HG02870 (cell line): ENCODE data around the gene HOXC6.

Source experiments
- ATAC-seq: cut with Tn5 transposase; IDR thresholded peaks from one replicate; pipeline ENCODE4 v1.9.1; 2021; ENCODE audit warnings: mild to moderate bottlenecking, moderate library complexity; ENCODE audit not compliant: unreplicated experiment

Gene HOXC6

DNA sequence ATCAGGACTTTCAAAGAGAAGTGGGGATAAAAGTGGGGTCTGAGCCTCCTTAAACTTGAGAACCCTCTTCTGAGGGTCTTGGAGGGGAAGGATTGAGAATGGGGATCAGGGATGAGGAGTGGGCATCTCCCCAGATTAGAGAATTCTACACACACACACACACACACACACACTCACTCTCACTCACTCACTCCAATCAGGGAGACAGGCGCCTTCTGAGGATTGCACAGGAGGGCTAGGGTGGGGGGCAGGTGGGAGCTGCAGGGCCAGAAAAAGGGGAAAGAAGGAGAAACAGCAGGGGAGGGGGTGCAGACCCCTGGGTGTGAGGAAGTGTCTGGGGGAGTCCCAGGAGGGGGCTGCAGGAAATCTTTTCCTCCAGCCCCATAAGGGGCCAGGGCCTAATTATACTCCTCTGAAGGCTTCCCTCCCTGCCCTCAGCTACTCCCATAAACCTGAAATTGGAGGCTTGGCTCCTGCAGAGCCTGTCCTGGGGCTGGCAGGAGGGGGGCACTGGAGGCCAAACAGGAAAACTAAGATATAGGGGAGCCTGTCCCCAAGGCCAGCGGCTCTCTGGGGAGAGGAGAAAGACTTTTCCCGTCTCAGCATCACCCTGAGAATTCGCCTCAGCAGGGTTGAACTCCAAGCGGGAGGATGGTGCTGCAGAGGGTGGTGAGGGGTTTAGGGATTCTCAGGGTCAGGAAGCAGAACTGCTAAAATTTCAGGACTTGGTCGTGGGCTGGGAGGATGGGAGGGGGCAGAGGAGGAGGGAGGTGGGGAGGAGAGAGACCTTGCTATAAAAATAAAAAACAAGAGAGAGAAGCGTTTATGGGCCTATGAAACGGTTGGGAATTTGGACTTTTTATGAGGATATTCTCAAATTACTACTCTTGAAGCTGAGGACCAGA lies 26.7 kb upstream of the HOXC6 start:
- ATAC-seq, result no peak

- no peak for ATAC-seq
These were observed 25.8 kb upstream of the HOXC6 start for GRCh38 chr12:54002278-54002914.

DNA sequence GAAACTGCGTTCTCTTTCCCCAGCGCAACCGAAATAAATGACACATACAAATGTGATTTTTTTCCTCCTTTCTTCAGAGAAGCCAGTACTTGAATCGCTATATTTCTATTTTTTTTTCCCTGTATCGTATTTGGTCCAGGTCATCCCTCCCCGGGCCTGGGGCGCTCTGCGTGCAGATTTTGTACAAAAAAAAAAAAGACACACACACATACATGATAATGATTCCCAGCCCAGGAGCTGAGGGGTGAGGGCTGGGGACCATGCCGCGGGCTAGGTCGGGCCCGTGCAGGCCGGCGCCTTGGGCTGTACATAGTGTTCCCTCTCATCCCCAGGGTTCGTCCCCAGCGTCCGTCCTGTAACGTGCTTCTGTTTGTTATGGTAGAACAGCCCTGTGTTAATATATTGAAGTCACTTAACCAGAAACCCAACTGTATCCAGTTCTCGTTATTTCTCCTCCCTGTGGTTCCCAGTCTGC lies 25.3 kb upstream of the HOXC6 start:
- no peak for ATAC-seq

- ATAC-seq, result no peak
These were observed 24.6 kb upstream of the HOXC6 start for GRCh38 chr12:54003625-54004024.

- ATAC-seq, result no peak
These were observed 24.0 kb upstream of the HOXC6 start for GRCh38 chr12:54004063-54004840.

DNA sequence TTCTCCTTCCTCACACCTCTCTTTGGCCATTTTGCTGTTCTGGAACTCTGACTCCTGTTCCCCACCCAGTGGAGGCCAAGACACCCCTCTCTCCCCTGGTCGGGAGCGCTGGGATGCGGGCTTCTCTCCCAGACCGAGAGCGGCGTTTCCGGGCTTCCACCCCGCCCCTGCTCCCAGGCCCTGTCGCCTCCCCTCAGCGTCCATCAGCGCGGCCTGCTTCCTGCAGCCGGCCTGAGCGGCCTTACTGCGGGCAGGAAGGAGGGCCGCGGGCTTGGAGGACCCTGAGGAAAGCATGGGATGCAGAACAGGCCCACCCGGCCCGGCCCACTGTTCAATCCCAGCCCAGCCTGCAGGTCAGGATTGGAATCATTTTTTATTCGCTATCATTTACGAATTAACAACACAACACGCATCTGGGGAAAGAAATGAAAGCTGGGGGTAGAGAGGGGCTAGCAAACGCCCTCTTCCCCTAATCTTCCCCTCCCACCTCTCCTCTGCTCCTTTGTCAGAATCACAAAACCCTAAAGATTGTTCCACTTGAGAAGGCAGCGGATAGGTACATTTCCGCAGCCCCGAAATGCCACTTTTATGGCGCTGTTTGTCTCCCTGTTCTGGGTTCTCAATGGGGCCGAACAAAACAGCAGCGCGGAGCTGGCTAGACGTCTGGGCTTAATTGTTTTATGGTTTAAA lies 23.3 kb upstream of the HOXC6 start:
- ATAC-seq, result no peak

GRCh38 chr12:54005531-54005852 lies 22.7 kb upstream of the HOXC6 start:
- no peak for ATAC-seq

GRCh38 chr12:54005853-54006558 lies 22.2 kb upstream of the HOXC6 start:
- peak; percentile 67 for ATAC-seq

GRCh38 chr12:54006559-54007220 lies 21.6 kb upstream of the HOXC6 start:
- no peak for ATAC-seq

GRCh38 chr12:54007538-54008259 lies 20.5 kb upstream of the HOXC6 start:
- no peak for ATAC-seq

DNA sequence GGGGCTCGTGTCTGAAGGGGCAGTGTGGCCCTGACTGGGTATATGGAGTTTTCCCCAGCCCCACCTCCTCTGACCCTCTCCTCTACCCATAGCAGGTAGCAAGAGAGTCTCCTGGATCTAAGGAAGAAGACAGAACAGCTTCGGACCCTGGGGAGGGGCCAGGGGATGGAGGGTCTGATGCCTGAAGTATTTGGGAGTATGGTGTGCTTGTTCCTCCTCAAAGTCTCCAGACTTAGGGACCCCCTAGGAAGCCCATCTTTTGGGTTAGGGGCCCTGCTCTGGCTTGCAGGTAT lies 20.0 kb upstream of the HOXC6 start:
- no peak for ATAC-seq

GRCh38 chr12:54009171-54010052 lies 18.8 kb upstream of the HOXC6 start:
- no peak for ATAC-seq

- ATAC-seq, result no peak
These were observed 17.9 kb upstream of the HOXC6 start for GRCh38 chr12:54010053-54010971.

DNA sequence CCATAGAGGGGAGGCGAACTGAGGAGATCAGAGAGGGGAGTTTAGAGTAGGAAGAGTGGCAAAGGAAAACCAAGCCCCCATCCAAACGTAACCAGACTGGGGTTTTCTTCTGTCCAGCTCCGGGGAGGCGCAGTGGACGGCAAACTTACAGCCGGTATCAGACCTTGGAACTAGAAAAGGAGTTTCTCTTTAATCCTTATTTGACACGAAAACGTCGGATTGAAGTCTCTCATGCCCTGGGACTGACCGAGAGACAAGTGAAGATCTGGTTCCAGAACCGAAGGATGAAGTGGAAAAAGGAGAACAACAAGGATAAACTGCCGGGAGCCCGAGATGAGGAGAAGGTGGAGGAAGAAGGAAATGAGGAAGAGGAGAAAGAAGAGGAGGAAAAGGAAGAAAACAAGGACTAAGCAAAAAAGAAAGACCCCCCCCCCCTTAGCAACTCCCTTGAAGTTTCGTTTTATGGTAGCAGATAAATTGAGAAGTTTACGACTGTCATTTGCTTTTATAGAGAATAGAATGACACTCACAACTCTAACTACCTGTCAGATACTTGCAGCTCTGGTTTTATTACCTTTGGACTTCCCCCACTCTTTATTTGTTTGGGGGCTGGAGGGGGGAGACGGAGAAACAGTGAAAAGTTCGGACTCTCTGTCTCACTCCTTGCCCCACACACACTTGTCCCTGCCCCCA lies 17.1 kb upstream of the HOXC6 start:
- ATAC-seq, result no peak

- ATAC-seq, result no peak
These were observed 16.3 kb upstream of the HOXC6 start for GRCh38 chr12:54011665-54012532.
